Thymus (tissue), 11 donors: ENCODE results near the gene AUTS2. TPM values are rescaled to one million over a fixed set of nuclear protein-coding genes. Genes with fewer than 3 reads are reported as not detected.

Experiments used
- DNase-seq, 9 donors: peaks; one replicate each; pipeline ENCODE4 v3.0.0-alpha.2; 2013; ENCODE audit warnings: low spot score in 9 of 9, low read depth in 6 of 9, missing footprints in 1 of 9
- H3K27ac ChIP-seq, 2 donors: one replicate each; pipeline ENCODE4 v1.5.1; 2013; ENCODE audit warnings: control low read depth in 1 of 2, low read depth in 1 of 2, low read length in 1 of 2, mild to moderate bottlenecking in 1 of 2, moderate library complexity in 1 of 2
- H3K27me3 ChIP-seq, 2 donors: one replicate each; pipeline ENCODE4 v1.5.1; 2013; ENCODE audit warnings: low read length in 1 of 2; ENCODE audit not compliant: control insufficient read depth in 2 of 2, insufficient read depth in 1 of 2
- H3K36me3 ChIP-seq, 2 donors: one replicate each; pipeline ENCODE4 v1.5.1; 2013; ENCODE audit warnings: low read length in 1 of 2, mild to moderate bottlenecking in 1 of 2, moderate library complexity in 1 of 2; ENCODE audit not compliant: control insufficient read depth in 2 of 2, insufficient read depth in 2 of 2
- H3K4me1 ChIP-seq, 2 donors: one replicate each; pipeline ENCODE4 v1.5.1; 2013; ENCODE audit warnings: low read length in 2 of 2; ENCODE audit not compliant: control insufficient read depth in 2 of 2, insufficient read depth in 2 of 2
- H3K4me3 ChIP-seq, 2 donors: one replicate each; pipeline ENCODE4 v1.5.1; 2013; ENCODE audit warnings: low read length in 2 of 2, control low read depth in 1 of 2, mild to moderate bottlenecking in 1 of 2
- H3K9me3 ChIP-seq, 2 donors: one replicate each; pipeline ENCODE4 v1.5.1; 2013; ENCODE audit warnings: low read length in 1 of 2, mild to moderate bottlenecking in 1 of 2; ENCODE audit not compliant: control insufficient read depth in 2 of 2, insufficient read depth in 1 of 2
- WGBS: extraction: QIAGEN DNeasy Blood & Tissue Kit; methylation state at CpG from one replicate; pipeline ENCODE4 v1.1.7; 2013; 5-methylcytosine and 5-hydroxymethylcytosine counted together
- polyA plus RNA-seq: library from polyadenylated mRNA; stranded (reverse); fragments of 200-250 nt; gene quantifications from one replicate; pipeline ENCODE4 v1.2.3, GENCODE V29; 2013
- total RNA-seq: library from RNA; stranded (reverse); fragments of 120-200 nt; gene quantifications from one replicate; pipeline ENCODE4 v1.2.4, GENCODE V29; 2013
- donor health status: healthy.

Gene AUTS2
- total and polyA plus RNA-seq, 2 donors, result 9.2 to 17.1 TPM

DNA sequence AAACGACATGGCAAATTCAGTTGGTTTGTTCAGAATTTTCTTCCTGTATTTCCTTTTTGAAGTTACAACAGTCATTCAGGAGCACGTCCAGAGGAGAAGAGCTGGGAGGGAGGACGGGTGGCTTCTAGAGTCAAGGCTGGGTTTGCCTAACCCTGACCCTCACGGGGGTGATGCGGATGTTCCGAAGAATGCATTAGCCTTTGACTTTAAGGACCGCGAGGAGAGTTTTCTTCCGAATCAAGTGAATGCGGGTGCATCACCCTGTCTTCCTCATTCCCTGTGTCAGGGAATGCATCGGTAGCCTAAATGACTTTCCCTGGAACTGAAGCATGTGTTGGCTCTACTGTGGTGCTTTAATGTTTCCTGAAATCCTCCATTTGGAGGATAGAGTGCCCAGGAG is 1137.0 kb downstream of the AUTS2 start:
- H3K27ac ChIP-seq, result no peak overlapping the region
- no peaks in the 10 kb centered on the region for H3K36me3 ChIP-seq
- WGBS, result 96% methylated on average over 11 of the region's 11 CpGs
- DNase-seq, result no peak
- H3K9me3 ChIP-seq, result no peaks in the 10 kb centered on the region
- no peaks in the 10 kb centered on the region for H3K27me3 ChIP-seq
- no peak overlapping the region for H3K4me3 ChIP-seq
- peaks cover 0 to 6% of the 10 kb centered on the region in 2 donors for H3K4me1 ChIP-seq

DNA sequence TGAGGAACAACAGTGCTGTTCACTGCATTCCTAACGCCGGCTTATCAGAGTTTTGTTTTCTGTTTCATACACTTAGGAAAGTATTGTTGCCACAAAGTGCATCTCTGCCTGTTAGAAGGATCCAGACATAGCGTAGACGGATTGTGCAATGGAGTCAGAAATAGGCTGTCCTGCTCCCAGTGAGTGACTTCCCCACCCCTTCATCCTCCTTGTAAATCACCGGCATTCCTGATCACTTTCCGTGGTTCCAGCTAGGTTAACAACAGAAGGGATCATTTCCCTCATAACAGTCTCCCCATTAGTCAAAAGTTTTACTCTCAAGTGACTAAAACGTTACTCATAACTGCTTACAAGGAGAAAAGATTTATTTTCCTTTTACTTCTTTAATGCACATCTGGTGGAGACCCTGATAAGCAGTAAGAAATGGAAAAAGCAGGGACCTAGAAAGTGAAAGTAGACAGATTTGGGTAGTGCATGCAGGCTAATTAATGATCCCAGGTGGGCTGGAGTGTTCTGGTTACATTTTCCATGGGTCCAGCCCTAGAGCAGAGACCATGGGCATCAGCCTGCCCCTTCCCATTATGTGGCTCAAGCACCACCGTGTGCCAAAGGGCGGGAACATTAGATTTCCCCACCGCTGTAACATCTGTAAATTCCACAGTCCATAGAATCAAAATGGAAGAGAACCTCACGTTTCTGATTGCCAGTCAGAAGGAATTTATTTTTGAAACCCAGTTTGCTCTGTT is 1138.6 kb downstream of the AUTS2 start:
- Histone ChIP-seq H3K36me3 (no peaks in the 10 kb centered on the region), H3K9me3 (no peaks in the 10 kb centered on the region), H3K4me1 (peaks cover 0 to 6% of the 10 kb centered on the region in 2 donors), H3K4me3 (no peak overlapping the region), H3K27me3 (no peaks in the 10 kb centered on the region), H3K27ac (peak overlapping the region in 1 of 2 donors; percentile 55)
- no peak for DNase-seq
- 63% methylated on average over 11 of the region's 11 CpGs for WGBS

DNA sequence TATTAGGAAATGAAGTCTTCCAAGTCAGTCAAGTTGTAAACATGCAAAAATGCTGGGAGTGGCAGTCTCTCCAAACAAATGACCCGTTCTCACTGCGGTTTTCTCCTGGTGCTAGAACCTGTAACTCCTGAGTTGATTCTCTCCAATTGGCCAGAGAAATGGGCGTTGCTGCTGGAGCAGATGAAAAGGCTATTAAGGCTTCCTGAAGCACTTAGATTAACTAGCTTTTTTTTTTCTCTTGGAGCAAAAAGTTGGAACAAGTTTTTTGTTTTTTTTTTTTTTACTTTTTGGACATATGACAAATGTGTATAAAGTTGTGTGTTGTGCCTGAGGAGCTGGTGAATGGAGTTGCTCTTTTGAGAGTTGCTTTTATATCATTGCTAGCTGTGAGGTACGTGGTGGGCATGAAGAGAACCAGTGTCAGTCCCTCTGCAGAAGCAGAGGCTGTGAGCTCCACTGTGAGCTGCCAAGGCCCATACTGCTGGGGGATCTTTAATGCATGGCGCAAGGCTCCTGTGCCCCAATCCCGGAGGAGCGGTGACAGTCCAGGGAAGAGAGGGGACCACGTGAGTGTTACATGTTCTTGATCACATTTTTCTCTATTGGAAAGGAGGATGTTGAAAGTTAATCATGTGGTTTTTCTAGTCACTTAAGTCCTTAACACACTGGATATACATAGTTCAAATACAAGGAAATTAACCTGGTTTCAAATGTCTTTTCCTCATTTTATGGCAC is 1140.0 kb downstream of the AUTS2 start:
- DNase-seq, result no peak
- Histone ChIP-seq H3K27ac (no peak overlapping the region), H3K36me3 (no peaks in the 10 kb centered on the region), H3K4me1 (peaks cover 0 to 2% of the 10 kb centered on the region in 2 donors), H3K9me3 (no peaks in the 10 kb centered on the region), H3K4me3 (no peak overlapping the region), H3K27me3 (no peaks in the 10 kb centered on the region)
- WGBS, result 91% methylated on average over 8 of the region's 8 CpGs

DNA sequence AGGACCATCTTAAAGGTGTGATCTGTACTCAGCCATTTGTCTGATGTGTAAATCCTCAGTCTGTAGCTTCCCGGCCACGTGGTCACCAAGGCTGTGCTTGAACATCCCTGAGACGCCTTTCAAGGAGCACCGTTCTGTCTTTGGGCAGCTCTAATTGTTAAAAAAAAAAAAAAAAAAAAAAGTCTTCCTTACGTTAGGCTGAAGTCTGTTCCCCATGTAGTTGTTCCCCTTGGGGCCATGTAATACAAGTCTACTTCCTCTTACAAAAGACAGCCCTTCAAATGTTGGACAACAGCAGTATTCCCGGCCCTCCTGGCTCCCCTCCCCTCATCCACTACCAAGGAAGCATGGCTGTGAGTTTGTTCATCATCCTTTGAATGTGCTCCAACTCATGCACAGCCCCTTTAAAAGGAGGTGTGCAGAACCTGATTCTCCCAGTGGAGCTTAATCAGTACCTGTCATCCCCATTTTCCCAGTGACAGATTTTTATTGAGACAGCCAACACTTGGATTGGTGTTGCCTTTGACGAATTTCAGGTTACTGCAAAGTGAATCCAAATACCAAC is 1141.5 kb downstream of the AUTS2 start:
- Histone ChIP-seq H3K27ac (no peak overlapping the region), H3K4me1 (peaks cover 0 to 2% of the 10 kb centered on the region in 2 donors), H3K27me3 (no peaks in the 10 kb centered on the region), H3K9me3 (no peaks in the 10 kb centered on the region), H3K36me3 (no peaks in the 10 kb centered on the region), H3K4me3 (no peak overlapping the region)
- 71% methylated on average over 7 of the region's 7 CpGs for WGBS
- no peak for DNase-seq

DNA sequence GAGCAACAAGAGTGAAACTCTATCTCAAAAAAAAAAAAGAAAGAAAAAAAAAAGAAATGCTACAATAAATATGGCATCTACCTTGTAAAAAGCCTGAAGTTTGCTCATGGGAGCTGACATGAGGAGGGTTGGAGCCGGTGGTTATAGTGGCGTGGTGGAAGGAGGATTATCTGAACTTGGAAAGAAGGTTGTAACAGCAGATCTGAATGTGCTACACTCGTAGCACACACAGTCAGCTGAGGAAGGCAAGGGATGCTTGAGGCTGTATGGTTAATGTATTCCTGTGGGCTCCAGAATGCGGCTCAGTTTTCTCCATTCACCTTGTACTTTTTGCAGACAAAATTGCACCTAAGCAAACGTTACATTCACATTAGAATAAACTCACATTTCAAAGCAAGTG is 1143.4 kb downstream of the AUTS2 start:
- no peaks in the 10 kb centered on the region for H3K27me3 ChIP-seq

DNA sequence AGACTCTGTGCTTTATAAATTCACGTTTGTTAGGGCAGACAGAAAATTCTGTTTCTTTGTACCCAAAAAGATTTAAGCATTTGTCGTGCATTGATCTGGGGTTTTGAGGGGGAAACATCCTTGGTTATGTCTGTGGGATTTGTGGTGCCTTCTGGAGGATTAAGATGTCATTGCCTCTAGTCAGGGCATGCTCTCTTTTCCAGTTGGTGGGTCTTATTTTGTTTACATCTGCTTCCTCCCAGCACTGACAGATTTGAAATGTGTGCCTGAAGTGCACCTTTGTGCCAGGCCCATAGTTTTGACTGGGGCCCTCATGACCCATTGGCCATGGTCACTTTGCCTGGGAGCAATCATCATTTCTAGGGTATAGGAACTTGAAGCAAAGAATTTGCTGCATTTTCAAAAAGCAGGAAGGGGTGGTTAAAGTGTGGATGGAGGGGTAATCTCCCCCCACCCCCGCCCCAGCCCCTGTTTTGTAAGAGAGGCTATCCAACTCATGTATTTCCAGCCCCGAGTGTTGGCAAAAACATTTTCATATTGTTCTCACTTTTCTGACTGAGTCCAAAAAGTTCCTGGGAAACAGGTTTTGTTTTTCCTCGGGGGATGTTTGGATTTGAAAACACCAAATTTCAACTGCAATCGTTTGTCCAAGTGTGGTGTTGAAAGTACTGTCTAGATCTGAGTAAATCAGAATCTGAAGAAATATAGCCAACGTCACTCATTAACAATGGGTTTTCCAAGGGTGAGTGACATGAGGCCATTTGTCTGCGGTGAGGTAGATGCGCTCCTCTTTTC is 1145.5 kb downstream of the AUTS2 start:
- H3K36me3 ChIP-seq, result no peaks in the 10 kb centered on the region
- no peak overlapping the region for H3K27ac ChIP-seq
- H3K9me3 ChIP-seq, result no peaks in the 10 kb centered on the region
- H3K4me3 ChIP-seq, result no peak overlapping the region
- no peaks in the 10 kb centered on the region for H3K4me1 ChIP-seq
- no peaks in the 10 kb centered on the region for H3K27me3 ChIP-seq
- 76% methylated on average over 9 of the region's 9 CpGs for WGBS
- no peak for DNase-seq

More for the DNA sequence above, 1143.4 kb downstream of the AUTS2 start:
- DNase-seq, result no peak
- Histone ChIP-seq H3K4me1 (peaks cover 0 to 1% of the 10 kb centered on the region in 2 donors), H3K9me3 (no peaks in the 10 kb centered on the region), H3K36me3 (no peaks in the 10 kb centered on the region), H3K4me3 (no peak overlapping the region), H3K27ac (no peak overlapping the region)
- 97% methylated on average over 5 of the region's 5 CpGs for WGBS

DNA sequence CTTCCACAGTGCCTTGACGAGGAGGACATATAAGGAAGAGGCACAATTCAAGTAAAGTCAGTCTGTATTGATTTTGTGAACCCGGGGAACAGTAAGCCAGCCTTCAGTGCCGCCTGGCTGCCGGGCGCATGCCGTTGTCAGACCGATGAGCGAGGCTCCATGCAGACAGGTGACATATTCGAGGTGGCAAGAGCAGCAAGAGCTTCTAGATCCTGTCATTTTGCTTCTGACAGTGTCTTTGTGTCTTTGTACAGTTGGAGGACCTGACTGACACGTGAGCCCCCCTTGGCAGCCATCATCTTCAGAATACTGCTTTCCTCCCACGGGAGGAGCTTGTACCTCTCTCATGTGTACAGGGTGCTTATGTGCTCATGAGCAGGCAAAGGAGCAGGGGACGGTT is 1146.2 kb downstream of the AUTS2 start:
- Histone ChIP-seq H3K4me1 (no peaks in the 10 kb centered on the region), H3K36me3 (no peaks in the 10 kb centered on the region), H3K4me3 (no peak overlapping the region), H3K27me3 (no peaks in the 10 kb centered on the region), H3K9me3 (no peaks in the 10 kb centered on the region), H3K27ac (no peak overlapping the region)
- no peak for DNase-seq
- 96% methylated on average over 12 of the region's 12 CpGs for WGBS

DNA sequence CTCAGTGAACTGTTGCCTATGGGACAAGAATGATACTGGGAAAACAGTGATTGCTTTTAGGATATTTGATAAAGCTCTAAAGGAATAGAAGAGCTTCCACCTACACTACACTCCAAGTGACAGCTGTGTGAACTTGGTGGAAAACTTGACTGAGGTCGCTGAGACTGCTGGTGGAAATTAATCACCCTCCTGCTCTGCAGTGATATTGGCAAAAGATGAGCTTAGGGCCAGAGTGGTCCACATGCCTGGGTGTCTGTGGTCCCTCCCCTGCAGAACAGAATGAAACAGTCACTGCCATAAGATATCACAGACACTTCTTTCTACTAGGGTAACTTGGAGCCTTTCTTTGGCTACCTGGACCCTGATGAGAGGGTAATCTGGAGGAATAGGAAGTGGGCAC is 1151.6 kb downstream of the AUTS2 start:
- no peak overlapping the region for H3K27ac ChIP-seq

More for the DNA sequence above, 1151.6 kb downstream of the AUTS2 start:
- whole genome bisulfite sequencing, result 91% methylated on average over 1 of the region's 1 CpG
- no peaks in the 10 kb centered on the region for H3K9me3 ChIP-seq
- no peak for DNase-seq
- no peaks in the 10 kb centered on the region for H3K27me3 ChIP-seq
- no peak overlapping the region for H3K4me3 ChIP-seq
- peaks cover 0 to 2% of the 10 kb centered on the region in 2 donors for H3K36me3 ChIP-seq
- no peaks in the 10 kb centered on the region for H3K4me1 ChIP-seq
